GM19463 (cell line): ENCODE results near the gene CDC45.

Experiments
- ATAC-seq: cut with Tn5 transposase; IDR thresholded peaks from one replicate; pipeline ENCODE4 v1.9.1; 2021; ENCODE audit warnings: mild to moderate bottlenecking, moderate library complexity; ENCODE audit not compliant: unreplicated experiment

CDC45 gene

GRCh38 chr22:19492504-19493174 lies 12.9 kb downstream of the CDC45 start:
- no peak for ATAC-seq

- ATAC-seq, result no peak
Measured at GRCh38 chr22:19494001-19494560, 14.4 kb downstream of the CDC45 start.

- ATAC-seq, result no peak
Measured at GRCh38 chr22:19494676-19495173, 15.0 kb downstream of the CDC45 start.

- no peak for ATAC-seq
Measured at GRCh38 chr22:19495562-19496323, 16.0 kb downstream of the CDC45 start.

- no peak for ATAC-seq
Measured at GRCh38 chr22:19496324-19496630, 16.6 kb downstream of the CDC45 start.

- ATAC-seq, result no peak
Measured at GRCh38 chr22:19497245-19497644, 17.5 kb downstream of the CDC45 start.

- no peak for ATAC-seq
Measured at GRCh38 chr22:19498154-19498865, 18.6 kb downstream of the CDC45 start.

GRCh38 chr22:19498866-19499190 lies 19.1 kb downstream of the CDC45 start:
- ATAC-seq, result no peak

GRCh38 chr22:19499236-19499879 lies 19.6 kb downstream of the CDC45 start:
- ATAC-seq, result no peak

GRCh38 chr22:19499880-19500242 lies 20.1 kb downstream of the CDC45 start:
- ATAC-seq, result no peak

- no peak for ATAC-seq
Measured at GRCh38 chr22:19501897-19502447, 22.3 kb downstream of the CDC45 start.

GRCh38 chr22:19503367-19503766 lies 23.6 kb downstream of the CDC45 start:
- ATAC-seq, result no peak

- no peak for ATAC-seq
Measured at GRCh38 chr22:19503869-19504268, 24.1 kb downstream of the CDC45 start.

- no peak for ATAC-seq
Measured at GRCh38 chr22:19504900-19505734, 25.4 kb downstream of the CDC45 start.

GRCh38 chr22:19505735-19506126 lies 26.0 kb downstream of the CDC45 start:
- no peak for ATAC-seq

GRCh38 chr22:19506212-19506611 lies 26.5 kb downstream of the CDC45 start:
- no peak for ATAC-seq

GRCh38 chr22:19507534-19507861 lies 27.8 kb downstream of the CDC45 start:
- no peak for ATAC-seq

GRCh38 chr22:19508024-19508776 lies 28.5 kb downstream of the CDC45 start:
- no peak for ATAC-seq

- no peak for ATAC-seq
Measured at GRCh38 chr22:19509191-19509590, 29.5 kb downstream of the CDC45 start.

GRCh38 chr22:19509923-19510322 lies 30.2 kb downstream of the CDC45 start:
- no peak for ATAC-seq
